Measurements from ENCODE around the gene CNTN6. TPM values are rescaled to one million over a fixed set of nuclear protein-coding genes. Genes with fewer than 3 reads are reported as not detected.

CNTN6 gene
- total RNA-seq, 2 donors from 2014 or later: not detected

- Mint-ChIP-seq H3K27ac (no peak overlapping the region), H3K4me1 (ENCODE audit: low read depth in 2 of 2) (no peaks in the 10 kb centered on the region), H3K4me3 (no peak overlapping the region), H3K36me3 (no peaks in the 10 kb centered on the region), H3K27me3 (no peaks in the 10 kb centered on the region), H3K9me3 (peaks cover 19% of the 10 kb centered on the region)
- ATAC-seq (no peak), DNase-seq (ENCODE audit: low spot score) (no peak)
These were observed 104.2 kb downstream of the CNTN6 start for GRCh38 chr3:1197051-1197450.

GRCh38 chr3:1200371-1200770, 107.5 kb downstream of the CNTN6 start:
- peaks cover 9% of the 10 kb centered on the region for H3K9me3 Mint-ChIP-seq
- H3K4me1 Mint-ChIP-seq (ENCODE audit: low read depth in 2 of 2): no peaks in the 10 kb centered on the region
- no peaks in the 10 kb centered on the region for H3K36me3 Mint-ChIP-seq
- H3K27me3 Mint-ChIP-seq: no peaks in the 10 kb centered on the region
- H3K4me3 Mint-ChIP-seq: no peak overlapping the region
- DNase-seq (ENCODE audit: low spot score) (no peak), ATAC-seq (no peak)
- no peak overlapping the region for H3K27ac Mint-ChIP-seq

DNA sequence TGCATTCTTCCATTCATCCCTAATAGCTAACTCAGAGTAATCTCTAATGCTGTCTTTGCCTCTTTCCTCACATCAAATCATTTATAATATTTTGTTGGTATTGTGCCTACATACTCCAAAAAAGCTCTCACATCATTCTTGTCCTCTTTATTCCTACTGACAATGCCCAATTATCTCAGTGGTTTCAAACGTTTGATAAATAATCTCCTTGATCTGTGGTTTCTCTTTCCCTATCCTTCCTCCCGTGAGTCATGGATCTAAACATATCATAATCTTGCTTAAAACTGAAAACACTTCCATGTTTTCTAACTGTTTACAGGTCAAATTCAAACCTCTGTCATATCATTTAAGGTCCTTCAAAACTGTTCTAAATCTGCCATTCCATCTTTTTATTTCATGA, 115.1 kb downstream of the CNTN6 start:
- Mint-ChIP-seq H3K4me3 (no peak overlapping the region), H3K36me3 (no peaks in the 10 kb centered on the region), H3K4me1 (ENCODE audit: low read depth in 2 of 2) (no peaks in the 10 kb centered on the region), H3K27ac (no peak overlapping the region), H3K9me3 (peaks cover 8% of the 10 kb centered on the region), H3K27me3 (no peaks in the 10 kb centered on the region)
- ATAC-seq: no peak
- DNase-seq (ENCODE audit: low spot score): no peak

DNA sequence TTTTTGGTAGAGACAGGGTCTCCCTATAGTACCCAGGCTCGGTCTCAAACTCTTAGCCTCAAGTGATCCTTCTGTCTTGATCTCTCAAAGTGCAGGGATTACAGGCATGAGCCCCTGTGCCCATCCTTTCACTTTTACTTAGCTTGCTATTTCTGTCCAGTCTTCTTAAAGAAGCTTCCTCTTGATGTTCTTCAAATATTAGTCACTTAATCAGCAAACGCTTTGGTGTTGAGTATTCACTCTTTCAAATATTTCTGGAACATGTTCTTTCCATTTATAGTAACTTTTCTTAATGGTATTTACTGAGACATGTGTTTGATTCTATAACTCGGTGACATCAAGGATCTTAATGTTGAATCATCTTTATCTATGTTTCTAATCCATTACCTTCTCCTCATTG, 122.1 kb downstream of the CNTN6 start:
- Mint-ChIP-seq H3K27me3 (no peaks in the 10 kb centered on the region), H3K4me1 (ENCODE audit: low read depth in 2 of 2) (no peaks in the 10 kb centered on the region), H3K4me3 (no peak overlapping the region), H3K27ac (no peak overlapping the region), H3K9me3 (peaks cover 23% of the 10 kb centered on the region), H3K36me3 (peaks cover 6% of the 10 kb centered on the region)
- no peak for ATAC-seq
- no peak for DNase-seq (ENCODE audit: low spot score)

- ATAC-seq: no peak
- no peak for DNase-seq (ENCODE audit: low spot score)
- Mint-ChIP-seq H3K36me3 (peaks cover 12% of the 10 kb centered on the region), H3K4me3 (no peak overlapping the region), H3K9me3 (peaks cover 22% of the 10 kb centered on the region), H3K27me3 (no peaks in the 10 kb centered on the region), H3K4me1 (ENCODE audit: low read depth in 2 of 2) (no peaks in the 10 kb centered on the region), H3K27ac (no peak overlapping the region)
These were observed 124.0 kb downstream of the CNTN6 start for GRCh38 chr3:1216856-1217255.

GRCh38 chr3:1227111-1227510, 134.3 kb downstream of the CNTN6 start:
- H3K4me3 Mint-ChIP-seq: no peak overlapping the region
- H3K9me3 Mint-ChIP-seq: peaks cover 10% of the 10 kb centered on the region
- ATAC-seq (no peak), DNase-seq (ENCODE audit: low spot score) (no peak)
- H3K36me3 Mint-ChIP-seq: no peaks in the 10 kb centered on the region
- no peaks in the 10 kb centered on the region for H3K4me1 Mint-ChIP-seq (ENCODE audit: low read depth in 2 of 2)
- H3K27me3 Mint-ChIP-seq: no peaks in the 10 kb centered on the region
- H3K27ac Mint-ChIP-seq: no peak overlapping the region

DNA sequence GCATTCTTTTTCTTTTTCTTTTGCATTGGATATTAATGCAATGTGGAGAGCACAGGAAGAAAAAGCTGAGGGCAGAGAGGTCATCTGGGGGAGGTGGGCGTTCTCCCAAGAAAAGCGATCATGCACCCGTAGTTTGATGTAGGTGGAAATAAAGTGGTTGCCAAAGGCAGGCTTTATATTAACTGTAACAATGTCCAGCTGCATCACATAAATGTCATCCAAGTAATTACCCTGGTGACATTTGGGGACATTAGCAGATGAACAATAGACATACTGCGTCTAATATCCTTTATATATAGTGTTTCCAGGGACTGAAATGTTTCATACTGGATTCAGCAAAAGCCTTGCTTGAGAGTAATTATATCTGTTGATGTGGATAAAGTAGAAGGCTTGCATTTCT, 135.5 kb downstream of the CNTN6 start:
- Mint-ChIP-seq H3K4me3 (no peak overlapping the region), H3K27me3 (no peaks in the 10 kb centered on the region), H3K4me1 (ENCODE audit: low read depth in 2 of 2) (no peaks in the 10 kb centered on the region), H3K27ac (no peak overlapping the region), H3K9me3 (peaks cover 15% of the 10 kb centered on the region), H3K36me3 (no peaks in the 10 kb centered on the region)
- ATAC-seq (no peak), DNase-seq (ENCODE audit: low spot score) (no peak)

DNA sequence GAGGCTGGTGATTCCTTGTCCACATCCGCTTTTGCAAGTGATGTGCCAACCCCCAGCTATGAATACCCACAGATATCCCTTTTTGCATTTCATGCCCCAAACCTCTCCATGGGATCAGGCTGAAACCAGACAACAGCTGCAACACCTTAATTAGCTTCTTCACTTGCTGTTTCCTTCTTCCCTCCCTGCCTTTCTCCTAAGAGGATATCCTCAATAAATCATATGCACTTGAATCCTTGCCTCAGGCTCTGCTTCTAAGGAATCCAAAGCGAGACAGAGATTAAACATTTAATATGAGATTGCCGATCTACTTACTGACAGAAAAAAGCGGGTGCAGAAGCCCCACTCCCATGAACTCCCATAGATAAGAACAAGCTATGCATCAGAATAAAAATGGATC, 138.1 kb downstream of the CNTN6 start:
- peaks cover 12% of the 10 kb centered on the region for H3K9me3 Mint-ChIP-seq
- H3K4me3 Mint-ChIP-seq: no peak overlapping the region
- no peaks in the 10 kb centered on the region for H3K36me3 Mint-ChIP-seq
- DNase-seq (ENCODE audit: low spot score) (no peak), ATAC-seq (no peak)
- no peaks in the 10 kb centered on the region for H3K27me3 Mint-ChIP-seq
- no peak overlapping the region for H3K27ac Mint-ChIP-seq
- H3K4me1 Mint-ChIP-seq (ENCODE audit: low read depth in 2 of 2): no peaks in the 10 kb centered on the region

DNA sequence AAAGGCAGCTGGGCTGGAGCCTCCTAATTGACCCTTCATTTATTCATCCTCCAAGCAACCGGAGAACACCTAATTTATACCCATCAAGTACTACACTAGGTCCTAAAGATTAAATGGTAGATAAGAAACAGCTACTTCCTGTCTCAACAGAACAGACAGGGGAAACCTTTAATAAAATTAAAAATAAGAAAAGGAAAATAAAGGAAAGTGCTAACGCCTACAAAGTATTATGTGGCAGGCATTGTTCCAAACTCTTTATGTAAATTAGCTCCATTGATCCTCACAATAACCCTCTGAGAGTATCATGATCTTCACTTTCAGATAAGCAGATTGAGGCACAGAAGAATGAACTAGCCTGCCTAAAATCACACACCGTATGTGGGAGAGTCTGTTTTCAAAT, 139.5 kb downstream of the CNTN6 start:
- DNase-seq (ENCODE audit: low spot score) (no peak), ATAC-seq (no peak)
- Mint-ChIP-seq H3K9me3 (peaks cover 12% of the 10 kb centered on the region), H3K27ac (no peak overlapping the region), H3K27me3 (no peaks in the 10 kb centered on the region), H3K4me1 (ENCODE audit: low read depth in 2 of 2) (no peaks in the 10 kb centered on the region), H3K36me3 (no peaks in the 10 kb centered on the region), H3K4me3 (no peak overlapping the region)

- DNase-seq (ENCODE audit: low spot score) (no peak), ATAC-seq (no peak)
- no peaks in the 10 kb centered on the region for H3K27me3 Mint-ChIP-seq
- H3K4me3 Mint-ChIP-seq: no peak overlapping the region
- H3K27ac Mint-ChIP-seq: no peak overlapping the region
- H3K4me1 Mint-ChIP-seq (ENCODE audit: low read depth in 2 of 2): no peaks in the 10 kb centered on the region
- peaks cover 4% of the 10 kb centered on the region for H3K36me3 Mint-ChIP-seq
- H3K9me3 Mint-ChIP-seq: peaks cover 18% of the 10 kb centered on the region
These were observed 142.8 kb downstream of the CNTN6 start for GRCh38 chr3:1235526-1236120.

DNA sequence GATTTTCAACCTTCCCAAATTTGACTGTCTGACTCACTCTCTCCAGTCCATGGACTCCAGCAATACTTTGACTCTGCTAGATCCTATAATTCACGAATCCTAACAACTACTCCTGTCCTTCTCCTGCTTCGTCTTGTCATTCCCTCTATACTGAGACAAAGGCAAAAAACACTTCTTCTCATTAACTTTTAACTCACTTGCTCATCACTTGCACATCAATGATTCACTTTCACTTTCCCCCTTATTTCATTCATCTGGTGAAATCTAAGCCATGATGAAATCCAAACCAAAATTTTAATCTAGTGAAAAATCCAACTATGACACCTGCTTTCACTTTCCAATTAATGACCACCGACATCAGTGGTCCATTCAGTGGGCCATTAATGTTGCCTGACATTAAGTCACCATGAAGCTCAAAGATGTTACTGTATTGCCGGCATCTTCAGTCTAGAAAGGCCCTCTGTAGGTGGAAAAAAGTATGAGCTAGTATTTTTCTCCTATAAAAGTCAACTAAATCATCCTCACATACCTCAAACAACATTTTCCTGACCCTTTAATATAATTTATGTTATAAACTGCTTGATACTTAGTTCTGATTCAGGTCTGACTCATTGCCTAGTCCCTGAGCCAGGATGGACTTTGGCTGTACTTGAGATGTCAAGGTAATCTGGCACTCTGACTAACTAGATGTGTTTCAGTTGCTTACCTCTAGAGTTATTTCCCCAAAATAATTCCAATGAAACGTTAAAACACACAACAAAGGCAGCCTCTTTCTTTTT, 158.6 kb downstream of the CNTN6 start:
- H3K27ac Mint-ChIP-seq: no peak overlapping the region
- H3K9me3 Mint-ChIP-seq: peaks cover 20% of the 10 kb centered on the region
- no peaks in the 10 kb centered on the region for H3K27me3 Mint-ChIP-seq
- no peak overlapping the region for H3K4me3 Mint-ChIP-seq
- peaks cover 13% of the 10 kb centered on the region for H3K36me3 Mint-ChIP-seq
- DNase-seq (ENCODE audit: low spot score) (no peak), ATAC-seq (no peak)
- H3K4me1 Mint-ChIP-seq (ENCODE audit: low read depth in 2 of 2): no peaks in the 10 kb centered on the region

GRCh38 chr3:1252061-1252430, 159.2 kb downstream of the CNTN6 start:
- Mint-ChIP-seq H3K27ac (no peak overlapping the region), H3K9me3 (peaks cover 20% of the 10 kb centered on the region), H3K27me3 (no peaks in the 10 kb centered on the region), H3K36me3 (peaks cover 13% of the 10 kb centered on the region), H3K4me1 (ENCODE audit: low read depth in 2 of 2) (no peaks in the 10 kb centered on the region), H3K4me3 (no peak overlapping the region)
- ATAC-seq (no peak), DNase-seq (ENCODE audit: low spot score) (no peak)

DNA sequence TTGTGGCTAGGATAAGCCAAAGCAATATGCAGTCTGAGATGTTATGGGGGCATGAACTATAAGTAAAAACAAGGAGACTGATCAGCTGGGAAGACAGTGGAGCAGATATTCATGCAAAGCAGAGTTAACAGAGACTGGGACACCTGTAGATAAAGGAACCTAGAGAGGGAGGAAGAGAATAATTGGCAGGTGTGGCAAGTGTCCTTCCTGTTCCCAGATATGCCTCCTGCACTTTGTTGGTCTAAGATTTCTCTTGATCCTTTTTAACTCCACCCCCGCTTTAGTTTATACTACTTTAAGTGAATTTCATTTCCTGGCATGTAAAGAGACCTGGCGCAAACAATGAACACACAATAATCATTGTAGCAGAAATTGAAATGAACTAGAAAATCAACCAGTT, 169.4 kb downstream of the CNTN6 start:
- peaks cover 3% of the 10 kb centered on the region for H3K9me3 Mint-ChIP-seq
- H3K36me3 Mint-ChIP-seq: no peaks in the 10 kb centered on the region
- H3K27me3 Mint-ChIP-seq: no peaks in the 10 kb centered on the region
- no peak overlapping the region for H3K27ac Mint-ChIP-seq
- no peaks in the 10 kb centered on the region for H3K4me1 Mint-ChIP-seq (ENCODE audit: low read depth in 2 of 2)
- ATAC-seq (no peak), DNase-seq (ENCODE audit: low spot score) (no peak)
- no peak overlapping the region for H3K4me3 Mint-ChIP-seq

GRCh38 chr3:1263121-1263520, 170.3 kb downstream of the CNTN6 start:
- DNase-seq (ENCODE audit: low spot score) (no peak), ATAC-seq (no peak)
- H3K27me3 Mint-ChIP-seq: no peaks in the 10 kb centered on the region
- no peaks in the 10 kb centered on the region for H3K4me1 Mint-ChIP-seq (ENCODE audit: low read depth in 2 of 2)
- H3K27ac Mint-ChIP-seq: no peak overlapping the region
- H3K36me3 Mint-ChIP-seq: no peaks in the 10 kb centered on the region
- H3K9me3 Mint-ChIP-seq: peaks cover 3% of the 10 kb centered on the region
- H3K4me3 Mint-ChIP-seq: no peak overlapping the region

GRCh38 chr3:1269808-1270207, 177.0 kb downstream of the CNTN6 start:
- Mint-ChIP-seq H3K27me3 (no peaks in the 10 kb centered on the region), H3K4me1 (ENCODE audit: low read depth in 2 of 2) (no peaks in the 10 kb centered on the region), H3K36me3 (peaks cover 4% of the 10 kb centered on the region), H3K27ac (no peak overlapping the region), H3K9me3 (peaks cover 12% of the 10 kb centered on the region), H3K4me3 (no peak overlapping the region)
- no peak for DNase-seq (ENCODE audit: low spot score)
- ATAC-seq: no peak

Measured in natural killer cell treated with Interleukin-12 subunit alpha and Interleukin-12 subunit beta and Interleukin-15 and Interleukin-18, amount 100 ng/mL, for 72 hours (primary cell).